ENCODE data around the gene DYRK1A.

GRCh38 chr21:37551993-37552355 is 185.4 kb downstream of the DYRK1A start:
- TF ChIP-seq POLR2A (IDR thresholded peaks at IDR 0.05; ENCODE audit: low read depth) (no peak), CTCF (IDR thresholded peaks at IDR 0.05) (no peak), POLR2AphosphoS5 (IDR thresholded peaks at IDR 0.05) (no peak)

All from esophagus muscularis mucosa (tissue), 3 donors.